HG03571 (cell line): ENCODE results near the gene HDAC4.

Experiments
- ATAC-seq: cut with Tn5 transposase; IDR thresholded peaks from one replicate; pipeline ENCODE4 v1.9.1; 2021; ENCODE audit not compliant: unreplicated experiment

Gene HDAC4

DNA sequence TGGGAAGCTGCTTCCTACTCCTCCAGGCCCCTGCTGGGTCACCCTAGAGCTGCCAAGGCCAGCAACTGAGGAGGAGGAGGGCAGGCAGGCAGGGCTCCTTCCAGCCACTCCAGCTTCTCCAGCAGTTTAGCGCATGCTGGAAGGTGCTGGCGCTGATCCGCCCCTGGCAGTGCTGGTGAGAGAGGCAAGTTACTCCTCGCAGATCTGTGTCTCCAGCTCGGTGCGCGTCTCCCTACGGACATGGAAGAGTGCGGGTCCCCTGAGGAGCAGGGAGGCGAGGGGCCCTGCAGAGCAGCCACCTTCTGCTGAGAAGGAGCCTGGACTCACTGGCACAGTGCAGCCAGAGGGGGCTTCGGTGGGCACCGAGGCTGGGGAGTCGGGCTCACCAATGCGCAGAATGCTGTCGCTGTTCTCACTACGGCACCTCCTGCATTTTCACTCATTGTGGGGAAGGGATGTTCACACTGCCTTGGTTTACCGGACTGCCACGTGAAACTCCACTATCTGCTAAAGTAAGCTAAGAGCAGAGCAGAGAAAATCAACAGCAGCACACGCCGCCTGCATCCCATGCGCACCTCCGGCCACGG lies 206.0 kb downstream of the HDAC4 start:
- ATAC-seq, result no peak

DNA sequence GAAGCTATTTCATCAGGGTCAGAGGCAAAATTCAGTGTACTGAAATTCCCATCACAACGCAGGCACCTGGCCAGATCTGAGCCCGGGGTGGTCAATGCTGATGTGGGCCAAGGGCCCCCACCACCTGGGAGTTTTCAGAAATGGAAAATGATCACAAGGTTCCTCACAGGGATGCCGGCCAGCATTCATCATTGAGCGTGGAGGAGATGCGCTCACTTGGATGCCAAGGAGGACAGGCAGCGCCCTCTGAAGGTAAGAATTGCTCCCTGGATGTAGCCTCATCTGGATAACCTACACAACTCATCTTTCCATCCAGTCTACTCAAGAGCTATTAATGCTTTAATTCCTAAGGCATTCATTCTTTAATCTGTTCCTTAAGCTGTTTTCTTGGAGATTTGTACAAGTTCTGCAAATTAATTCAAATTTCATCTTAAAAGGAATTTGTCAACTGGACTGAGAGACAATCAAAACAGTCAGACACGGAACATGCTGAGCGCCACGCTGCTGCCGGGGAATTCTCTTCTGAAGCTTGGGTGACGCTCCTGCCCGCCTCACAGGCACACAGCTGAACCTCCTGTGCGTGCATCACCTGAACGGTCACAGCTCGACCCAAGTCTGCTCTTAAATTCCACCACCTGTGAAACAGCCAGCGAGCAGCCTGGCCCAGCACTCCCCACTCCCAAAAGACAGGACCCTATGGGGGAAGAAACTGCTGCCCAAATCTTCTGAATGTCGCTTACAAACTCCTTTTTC lies 206.7 kb downstream of the HDAC4 start:
- no peak for ATAC-seq

DNA sequence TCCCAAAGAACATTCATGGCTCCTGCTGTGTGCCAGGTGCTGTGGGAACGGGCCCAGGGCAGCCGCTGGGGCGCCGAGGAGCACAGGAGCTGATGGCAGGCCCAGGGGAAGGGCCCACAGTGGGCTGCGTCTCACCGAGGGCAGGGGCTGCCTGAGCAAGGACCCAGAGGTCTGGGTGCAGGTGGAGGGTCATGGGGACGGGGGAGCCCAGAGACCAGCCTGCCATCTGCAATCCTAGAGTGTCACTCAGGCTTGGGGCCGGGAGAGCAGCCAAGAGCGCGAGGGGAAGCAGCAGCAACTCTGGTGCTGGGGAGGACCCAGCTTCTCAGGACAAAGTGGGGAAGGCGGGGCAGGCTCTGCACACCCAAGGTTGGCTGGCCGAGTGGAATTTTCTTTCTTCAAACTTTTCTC lies 207.4 kb downstream of the HDAC4 start:
- no peak for ATAC-seq

DNA sequence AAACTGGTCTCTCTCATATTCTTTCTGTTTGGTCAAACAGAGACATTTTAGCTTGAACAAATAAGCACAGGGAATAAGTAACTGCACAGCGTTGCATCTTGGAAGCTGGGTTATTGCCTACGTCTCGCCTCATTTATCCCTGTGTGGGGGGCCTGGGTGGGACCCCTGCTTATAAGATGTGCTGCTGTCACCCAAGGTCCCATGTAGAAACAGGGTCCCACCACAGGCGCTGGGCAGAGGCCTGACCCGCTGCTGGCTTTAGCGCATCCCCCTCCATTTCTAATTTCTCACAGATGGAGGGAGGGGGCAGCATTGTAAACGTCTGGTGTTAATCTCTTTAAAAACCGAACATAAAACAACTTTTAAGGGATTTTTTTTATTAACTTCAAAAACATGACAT lies 207.8 kb downstream of the HDAC4 start:
- ATAC-seq, result no peak

DNA sequence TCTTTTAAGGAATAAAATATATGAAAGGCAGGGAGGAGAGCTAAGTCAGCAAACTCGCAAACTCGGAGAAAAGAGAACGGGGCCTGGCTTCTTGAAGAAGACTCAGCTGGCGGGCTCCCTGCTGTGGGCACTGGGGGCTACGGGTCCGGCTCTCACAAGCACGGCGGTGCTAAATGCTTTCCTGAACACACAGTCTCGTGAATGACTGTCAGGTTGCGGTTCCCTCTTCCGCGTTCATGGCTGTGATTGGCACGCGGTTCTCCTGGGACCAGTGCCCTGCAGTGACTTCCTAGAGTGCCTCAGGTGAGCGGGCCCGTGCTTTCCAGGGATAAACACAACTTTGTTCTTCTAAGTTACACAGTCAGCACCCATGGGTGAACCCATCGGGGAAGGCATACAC lies 208.4 kb downstream of the HDAC4 start:
- ATAC-seq, result no peak

DNA sequence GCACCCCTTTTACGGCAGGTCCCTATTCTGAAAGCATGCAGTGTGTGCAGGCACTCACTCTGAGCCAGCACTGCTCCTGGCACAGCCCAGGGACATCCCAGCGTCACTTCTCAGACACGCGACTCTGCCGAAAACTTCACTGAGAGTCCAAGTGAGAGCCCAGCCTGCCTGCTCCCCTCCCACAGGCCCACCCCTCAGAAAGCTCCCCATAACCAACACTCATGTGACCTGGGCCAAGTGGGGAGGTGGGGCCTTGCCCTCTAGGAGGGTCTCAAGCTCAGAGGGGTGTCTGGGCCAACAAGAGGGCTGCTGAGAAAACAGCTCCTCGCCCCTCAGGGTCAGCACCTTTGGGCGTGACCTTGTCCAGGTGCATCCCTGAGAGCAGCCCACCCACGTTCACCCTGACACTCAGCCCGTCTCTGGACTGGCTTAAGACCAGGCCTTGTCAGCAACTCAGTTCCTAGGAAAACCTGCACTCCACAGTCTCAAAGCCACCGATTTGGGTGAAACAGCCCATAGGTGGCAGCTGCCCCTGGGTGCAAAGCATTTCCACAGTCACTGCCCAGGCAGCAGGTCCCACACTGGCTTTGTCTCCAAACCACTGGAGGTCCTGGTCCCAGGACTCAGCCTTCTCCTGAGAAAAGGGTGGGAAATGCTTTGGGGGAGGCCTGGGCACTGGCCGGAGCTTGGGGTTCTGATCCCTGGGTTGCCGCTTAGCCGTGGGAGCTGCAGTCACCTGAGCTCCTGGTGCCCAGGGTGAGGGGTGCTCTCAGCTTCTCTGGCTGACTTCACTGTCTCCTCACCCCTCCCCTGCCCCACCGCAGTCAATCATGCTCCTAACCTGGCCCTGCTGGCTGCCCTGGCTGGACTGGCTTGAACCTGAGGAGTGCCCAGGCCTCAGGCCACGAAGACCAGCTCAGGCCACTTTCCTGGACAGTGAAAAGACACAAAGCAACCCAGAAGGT lies 209.6 kb downstream of the HDAC4 start:
- ATAC-seq, result no peak

DNA sequence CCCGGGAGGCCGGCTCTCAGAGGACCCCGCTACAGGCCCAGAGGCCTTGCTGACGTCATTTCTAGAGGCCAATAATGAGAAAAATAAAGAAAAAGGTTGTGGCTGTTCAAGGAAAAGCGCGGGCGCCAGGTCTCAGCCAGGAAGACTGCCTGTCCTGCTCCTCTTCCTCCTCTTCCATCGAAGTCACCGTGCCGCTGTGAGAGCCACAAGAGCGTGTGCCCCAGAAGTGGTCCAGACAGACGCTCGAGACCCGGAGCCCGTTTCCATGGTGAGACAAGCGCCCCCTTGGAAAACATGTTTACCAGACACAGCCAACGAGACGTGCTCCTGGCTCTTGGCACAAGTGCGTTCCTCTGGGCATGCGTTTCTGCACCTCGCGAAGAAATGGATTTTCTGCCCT lies 210.5 kb downstream of the HDAC4 start:
- ATAC-seq, result no peak

DNA sequence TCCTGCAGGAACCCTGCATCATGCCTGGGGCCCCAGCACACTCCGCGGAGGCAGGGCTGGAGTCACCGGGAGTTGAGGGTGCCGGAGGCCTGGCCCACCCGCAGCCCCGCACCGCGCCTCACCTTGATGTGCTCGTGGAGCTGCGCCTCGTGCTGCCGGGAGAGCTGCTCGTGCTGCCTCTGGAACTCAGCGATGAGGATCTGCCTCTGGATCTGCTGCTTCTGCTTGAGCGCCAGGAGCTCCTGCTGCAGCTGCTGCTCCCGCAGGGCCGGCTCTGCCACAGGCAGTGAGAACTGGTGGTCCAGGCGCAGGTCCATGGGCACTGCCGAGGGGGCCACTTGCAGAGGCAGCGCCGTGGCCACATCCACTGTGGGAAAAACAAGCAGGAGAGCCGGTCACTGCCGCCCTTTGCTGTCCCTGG lies 211.1 kb downstream of the HDAC4 start:
- no peak for ATAC-seq

DNA sequence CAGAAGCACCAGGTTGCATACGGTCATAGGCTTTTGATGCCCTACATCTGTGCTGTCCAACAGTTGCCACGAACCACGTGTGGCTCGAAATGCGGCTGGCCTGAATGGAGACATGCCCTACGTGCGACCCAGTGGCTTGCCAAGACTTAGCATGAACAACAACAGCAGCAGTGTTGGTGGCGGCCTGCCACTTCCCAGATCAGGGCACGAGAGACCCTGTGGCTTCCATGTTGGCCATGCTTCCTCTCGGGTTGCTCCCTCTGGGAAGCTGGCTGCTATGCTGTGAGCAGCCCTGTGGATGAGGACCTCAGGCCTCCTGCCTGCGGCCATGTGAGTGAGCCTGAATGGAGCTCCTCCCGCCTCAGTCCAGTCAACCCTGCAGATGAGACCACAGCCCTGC lies 212.3 kb downstream of the HDAC4 start:
- ATAC-seq, result no peak

DNA sequence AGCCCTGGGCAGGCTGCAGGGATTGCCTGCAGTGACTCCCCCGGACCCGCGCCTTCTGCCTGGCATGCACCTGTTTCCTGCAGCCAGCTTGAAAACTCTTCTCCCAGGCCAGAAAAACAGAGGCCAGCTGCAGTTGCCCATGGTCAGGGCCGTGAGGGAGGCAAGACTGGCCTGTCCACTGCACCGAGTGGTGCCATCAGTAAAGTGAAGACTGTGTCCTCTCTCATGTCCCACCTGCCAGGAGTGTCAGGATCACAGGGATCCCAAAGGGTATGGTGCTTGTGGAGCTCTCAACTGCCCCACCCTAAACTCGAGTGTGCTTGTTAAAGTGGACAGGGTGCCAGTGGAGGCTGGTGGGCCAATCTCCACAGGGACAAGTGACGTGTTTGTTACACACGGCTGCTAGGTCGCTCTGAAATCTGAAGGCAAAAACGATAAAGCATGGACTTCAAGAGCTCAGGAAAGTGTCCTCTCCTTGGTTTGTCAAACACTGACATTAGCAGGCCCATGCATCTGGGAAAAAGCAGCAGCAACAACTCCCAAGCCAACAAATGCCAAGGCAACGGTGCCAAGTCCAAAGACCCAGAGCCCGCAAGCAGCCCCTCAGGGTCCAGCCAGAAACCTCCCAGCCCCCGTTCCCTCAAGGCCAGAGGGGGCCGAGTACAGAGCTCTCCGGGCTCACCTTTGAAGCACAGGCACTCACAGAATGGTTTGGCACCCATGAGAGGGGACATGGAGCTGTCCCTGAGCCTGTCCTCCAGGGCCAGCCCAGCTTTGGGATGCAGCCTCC lies 213.2 kb downstream of the HDAC4 start:
- no peak for ATAC-seq

DNA sequence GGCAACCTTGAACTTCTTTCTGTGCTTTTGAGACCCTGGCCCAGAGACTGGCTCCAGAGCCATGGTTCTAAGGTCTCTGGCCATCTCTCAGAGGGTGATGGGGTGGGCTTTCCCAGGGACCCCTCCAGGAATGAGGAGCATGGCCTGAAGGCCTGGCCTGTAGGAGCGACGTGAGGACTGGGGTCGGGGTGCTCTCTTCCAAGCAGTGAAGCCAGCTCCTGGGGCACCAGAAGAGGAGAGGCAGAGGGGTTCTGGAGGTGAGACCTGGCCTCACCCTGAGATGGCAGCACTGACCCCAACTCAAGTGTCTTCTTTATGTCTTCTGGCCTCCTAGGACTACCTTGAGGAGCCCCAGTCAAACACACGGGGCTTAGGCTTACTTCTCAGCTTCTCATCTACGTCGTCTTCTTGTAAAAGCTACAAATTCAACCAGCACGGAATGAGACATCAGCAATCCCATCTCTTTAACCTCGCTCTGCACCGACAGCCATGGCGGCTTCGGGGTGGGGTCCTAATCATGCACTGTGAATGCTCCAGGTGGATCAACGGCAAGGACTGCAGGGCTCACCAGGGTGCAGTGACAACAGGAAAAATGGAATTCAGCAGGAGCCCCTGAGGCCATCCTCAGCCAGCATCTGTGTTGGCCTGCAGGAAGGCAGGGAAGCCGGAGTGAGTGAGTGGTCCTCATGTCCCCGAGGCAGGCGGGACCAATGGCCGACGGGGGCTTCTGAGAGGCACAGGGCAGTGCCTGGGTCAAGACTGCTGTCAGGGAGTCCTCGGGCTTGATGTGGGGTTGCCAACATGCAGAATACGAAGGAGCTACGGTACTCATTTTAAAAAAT lies 214.1 kb downstream of the HDAC4 start:
- ATAC-seq, result no peak

DNA sequence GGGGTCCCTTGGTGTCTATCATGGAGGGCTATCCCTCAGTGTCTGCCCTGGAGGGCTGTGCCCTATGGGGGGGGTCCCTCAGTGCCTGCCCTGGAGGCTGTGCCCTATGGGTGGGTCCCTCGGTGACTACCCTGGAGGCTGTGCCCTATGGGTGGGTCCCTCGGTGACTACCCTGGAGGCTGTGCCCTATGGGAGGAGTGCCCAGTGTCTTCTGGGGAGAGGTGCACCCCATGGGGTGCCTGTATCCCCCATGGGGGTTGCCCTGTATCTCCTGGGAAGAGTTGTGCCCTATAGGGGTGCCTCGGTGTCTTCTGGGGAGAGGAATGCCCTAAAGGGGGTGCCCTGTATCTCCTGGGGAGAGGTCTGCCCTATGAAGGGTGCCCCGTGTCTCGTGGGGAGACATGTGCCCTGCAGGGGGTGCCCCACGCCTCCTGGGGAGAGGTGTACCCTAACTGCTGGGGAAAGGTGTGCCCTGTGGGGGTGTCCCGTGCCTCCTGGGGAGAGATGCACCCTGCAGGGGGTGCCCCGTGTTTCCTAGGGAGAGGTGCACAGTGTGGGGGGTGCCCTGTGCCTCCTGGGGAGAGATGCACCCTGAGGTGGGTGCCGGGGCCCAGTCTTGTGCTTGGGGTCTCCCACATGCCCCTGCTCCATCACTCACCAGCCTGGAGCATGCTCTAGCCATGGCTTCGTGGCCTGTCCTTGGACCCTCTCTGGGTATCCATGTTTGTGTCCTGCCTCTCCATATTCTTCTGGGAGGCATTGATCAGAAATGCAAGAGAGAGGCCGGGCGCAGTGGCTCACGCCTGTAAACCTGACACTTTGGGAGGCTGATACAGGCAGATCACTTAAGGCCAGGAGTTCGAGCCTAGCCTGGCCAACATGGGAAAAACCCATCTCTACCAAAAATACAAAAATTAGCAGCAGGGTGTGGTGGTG lies 215.6 kb downstream of the HDAC4 start:
- ATAC-seq, result no peak

DNA sequence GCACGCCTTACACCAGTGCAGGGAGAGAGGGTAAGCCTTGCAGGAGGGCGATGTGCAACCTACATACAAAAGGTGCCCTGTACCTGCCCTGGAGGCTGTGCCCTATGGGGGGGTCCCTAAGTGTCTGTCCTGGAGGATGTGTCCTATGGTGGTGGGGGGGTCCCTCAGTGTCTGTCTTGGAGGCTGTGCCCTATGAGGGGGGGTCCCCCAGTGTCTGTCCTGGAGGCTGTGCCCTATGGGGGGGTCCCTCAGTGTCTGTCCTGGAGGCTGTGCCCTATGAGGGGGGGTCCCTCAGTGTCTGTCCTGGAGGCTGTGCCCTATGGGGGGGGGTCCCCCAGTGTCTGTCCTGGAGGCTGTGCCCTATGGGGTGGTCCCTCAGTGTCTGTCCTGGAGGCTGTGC lies 216.6 kb downstream of the HDAC4 start:
- ATAC-seq, result no peak

DNA sequence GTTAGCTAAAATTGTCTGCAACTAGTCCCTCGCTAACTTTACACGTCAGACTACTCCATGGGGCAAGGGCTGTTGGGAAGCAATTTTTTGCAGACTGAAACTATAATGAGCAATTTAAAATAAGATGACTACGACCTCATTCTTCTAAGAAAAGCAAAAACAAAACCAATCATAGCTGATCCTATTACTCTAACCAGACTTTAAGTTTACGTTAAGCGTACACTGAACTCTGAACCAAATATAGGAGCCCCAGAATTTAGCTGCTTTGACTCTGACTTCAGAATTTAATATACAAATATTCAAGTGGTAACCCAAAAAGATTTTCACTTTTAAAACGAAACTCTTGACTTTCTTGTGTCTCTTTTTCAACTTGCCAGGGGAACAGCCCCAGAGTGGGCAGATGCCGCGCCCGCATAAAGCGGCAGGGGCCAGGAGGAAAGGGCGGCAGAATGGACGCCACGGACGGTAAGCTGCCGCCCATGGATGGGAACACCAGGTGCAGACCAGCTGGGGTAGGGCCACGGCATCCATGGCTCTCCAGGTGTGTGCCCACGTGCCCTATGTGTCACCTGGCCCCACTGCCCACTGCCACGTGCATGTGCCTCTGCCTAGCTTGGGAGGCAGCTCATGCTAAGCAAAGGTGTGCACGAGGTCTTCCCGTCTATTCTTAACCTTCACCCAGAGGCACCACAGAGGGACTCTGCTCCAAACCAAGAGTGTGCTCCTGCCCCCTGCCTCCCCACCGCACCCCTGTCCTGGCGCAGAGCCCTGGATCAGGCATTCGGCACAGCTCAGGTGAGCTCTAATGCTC lies 217.6 kb downstream of the HDAC4 start:
- ATAC-seq, result no peak

DNA sequence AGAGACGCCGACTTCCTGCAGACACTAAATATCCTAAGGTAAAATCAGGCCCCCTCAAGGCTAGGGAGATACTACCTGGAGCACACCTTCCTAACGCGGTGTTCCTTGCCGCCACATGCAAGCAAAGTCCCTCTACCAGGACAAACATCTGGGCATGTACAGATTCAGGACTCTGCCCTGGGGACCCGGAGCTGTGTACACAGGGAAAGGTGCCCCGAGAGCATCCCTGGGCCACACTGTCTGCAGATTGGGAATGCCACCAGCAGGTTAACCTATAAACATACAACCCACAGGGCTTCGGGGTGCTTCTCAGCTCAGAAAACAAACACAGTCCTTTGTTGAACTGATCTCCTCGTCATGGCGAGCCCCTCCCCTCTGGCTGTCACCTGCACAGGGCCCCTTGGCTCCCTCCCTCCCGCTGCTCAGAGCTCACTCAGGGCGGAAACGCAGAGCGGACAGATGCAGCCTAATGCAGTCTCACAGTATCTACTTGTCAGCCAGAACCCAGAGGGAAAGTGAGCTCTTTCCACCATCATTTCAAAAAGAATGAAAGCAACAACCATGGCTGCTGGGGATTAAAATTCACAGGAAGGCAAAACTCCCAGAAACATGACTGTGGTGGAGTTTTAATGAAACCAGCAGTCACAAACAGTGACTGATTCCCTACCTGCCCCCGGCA lies 218.8 kb downstream of the HDAC4 start:
- no peak for ATAC-seq

DNA sequence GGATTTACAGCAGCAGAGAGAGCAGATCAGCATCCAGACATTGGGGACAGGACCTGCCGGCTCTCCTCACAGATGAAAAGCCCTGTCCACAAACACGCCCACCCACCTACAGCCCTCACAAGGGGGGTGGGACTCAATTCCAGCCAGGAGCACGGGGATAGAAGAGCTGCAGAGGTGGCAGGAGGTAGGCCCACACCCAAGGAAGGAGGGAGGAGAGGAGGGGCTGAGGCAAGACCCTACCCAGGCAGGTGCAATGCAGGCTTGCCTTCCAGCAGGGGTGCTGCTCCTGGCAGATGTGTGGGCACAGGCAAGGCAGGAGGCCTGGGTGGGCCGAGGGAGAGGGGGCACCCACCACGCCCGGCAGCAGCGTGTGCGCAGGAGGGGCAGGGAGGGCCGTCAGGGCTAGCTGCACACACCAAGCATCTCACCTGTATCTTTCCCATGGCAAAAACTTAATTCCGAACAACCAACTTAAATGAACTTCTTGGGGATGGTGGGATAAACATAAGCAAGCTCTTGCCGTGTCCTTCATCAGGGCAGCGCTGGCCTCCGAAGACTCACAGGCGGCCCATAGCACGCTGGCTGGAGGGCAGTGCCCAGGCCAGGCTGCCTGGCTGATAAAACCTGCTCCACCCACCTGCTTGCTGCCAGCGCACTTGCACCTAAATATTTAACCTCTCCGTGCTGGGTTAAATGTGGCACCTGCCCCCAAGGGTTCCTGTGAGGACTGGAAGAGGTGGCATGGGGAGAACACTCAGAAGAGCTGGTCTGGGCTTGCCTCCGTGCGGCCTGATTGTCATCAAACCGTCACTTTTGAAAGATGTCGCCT lies 219.5 kb downstream of the HDAC4 start:
- no peak for ATAC-seq
